Liver (tissue), 9 donors: ENCODE data around the gene NKAIN2. TPM values are rescaled to one million over a fixed set of nuclear protein-coding genes. Genes with fewer than 3 reads are reported as not detected.

Experiments
- DNase-seq: peaks from one replicate; pipeline ENCODE4 v3.0.0-alpha.2; 2017; ENCODE audit warnings: low spot score
- H3K27ac ChIP-seq, 2 donors: one replicate each; pipeline ENCODE4 v1.7.0; 2013; ENCODE audit warnings: inconsistent platforms in 2 of 2, low read length in 2 of 2, control low read depth in 1 of 2, low read depth in 1 of 2, mild to moderate bottlenecking in 1 of 2
- H3K27me3 ChIP-seq, 4 donors: one replicate each; pipeline versions ENCODE4 v1.6.1 to v1.7.0; 2013; ENCODE audit warnings: low read length in 3 of 4, inconsistent platforms in 1 of 4, mild to moderate bottlenecking in 1 of 4, moderate library complexity in 1 of 4; ENCODE audit not compliant: control insufficient read depth in 4 of 4, insufficient read depth in 4 of 4
- H3K36me3 ChIP-seq, 4 donors: one replicate each; pipeline versions ENCODE4 v1.6.1 to v1.7.0; 2013; ENCODE audit warnings: low read length in 3 of 4, mild to moderate bottlenecking in 3 of 4, low read depth in 1 of 4, moderate library complexity in 1 of 4; ENCODE audit not compliant: control insufficient read depth in 4 of 4, insufficient read depth in 3 of 4
- H3K4me1 ChIP-seq, 4 donors: one replicate each; pipeline versions ENCODE4 v1.6.1 to v1.7.0; 2013; ENCODE audit warnings: low read length in 3 of 4, mild to moderate bottlenecking in 3 of 4, moderate library complexity in 1 of 4; ENCODE audit not compliant: control insufficient read depth in 4 of 4, insufficient read depth in 4 of 4
- H3K4me3 ChIP-seq, 3 donors: one replicate each; pipeline versions ENCODE4 v1.6.1 to v1.7.0; 2013; ENCODE audit warnings: low read length in 3 of 3, control low read depth in 1 of 3, low read depth in 1 of 3, mild to moderate bottlenecking in 1 of 3
- H3K9ac ChIP-seq, 2 donors: one replicate each; pipeline ENCODE4 v1.7.0; 2013; ENCODE audit warnings: low read length in 2 of 2, mild to moderate bottlenecking in 2 of 2, moderate library complexity in 2 of 2, control low read depth in 1 of 2, low read depth in 1 of 2
- H3K9me3 ChIP-seq, 4 donors: one replicate each; pipeline versions ENCODE4 v1.6.1 to v1.7.0; 2013; ENCODE audit warnings: low read length in 3 of 4; ENCODE audit not compliant: control insufficient read depth in 4 of 4
- ATF3 ChIP-seq: IDR thresholded peaks from 2 replicates; pipeline ENCODE4 v1.6.1; 2016; ENCODE audit warnings: antibody characterized with exemption
- EGR1 ChIP-seq, 2 donors: IDR thresholded peaks; 2 replicates each; pipeline ENCODE4 v1.6.1; 2016 to 2018; ENCODE audit warnings: antibody characterized with exemption in 2 of 2, low read depth in 2 of 2
- FOXA1 ChIP-seq: IDR thresholded peaks from 2 replicates; pipeline ENCODE4 v1.6.1; 2016; ENCODE audit warnings: antibody characterized with exemption
- FOXA2 ChIP-seq: IDR thresholded peaks from 2 replicates; pipeline ENCODE4 v1.6.1; 2016; ENCODE audit warnings: antibody characterized with exemption
- GABPA ChIP-seq, 2 donors: IDR thresholded peaks in 1 of 2; conservative IDR thresholded peaks in 1 of 2; 2 replicates each; pipeline ENCODE4 v1.6.1; 2016; ENCODE audit warnings: antibody characterized with exemption in 2 of 2, mild to moderate bottlenecking in 1 of 2, moderate library complexity in 1 of 2
- HNF4A ChIP-seq, 2 donors: conservative IDR thresholded peaks; 2 replicates each; pipeline ENCODE4 v1.6.1; 2016; ENCODE audit warnings: antibody characterized with exemption in 2 of 2, mild to moderate bottlenecking in 2 of 2
- JUND ChIP-seq, 2 donors: IDR thresholded peaks; 2 replicates each; pipeline ENCODE4 v1.6.1; 2016; ENCODE audit warnings: antibody characterized with exemption in 2 of 2
- NR2F2 ChIP-seq: IDR thresholded peaks from 2 replicates; pipeline ENCODE4 v1.6.1; 2016; ENCODE audit warnings: antibody characterized with exemption
- RAD21 ChIP-seq, 2 donors: IDR thresholded peaks; 2 replicates each; pipeline ENCODE4 v1.6.1; 2016; ENCODE audit warnings: antibody characterized with exemption in 2 of 2, mild to moderate bottlenecking in 2 of 2
- REST ChIP-seq: IDR thresholded peaks from 2 replicates; pipeline ENCODE4 v1.6.1; 2016; ENCODE audit warnings: antibody characterized with exemption, mild to moderate bottlenecking
- RXRA ChIP-seq, 2 donors: IDR thresholded peaks; 2 replicates each; pipeline ENCODE4 v1.6.1; 2017 to 2018; ENCODE audit warnings: antibody characterized with exemption in 2 of 2, mild to moderate bottlenecking in 1 of 2
- SP1 ChIP-seq: IDR thresholded peaks from 2 replicates; pipeline ENCODE4 v1.6.1; 2018; ENCODE audit warnings: antibody characterized with exemption, mild to moderate bottlenecking
- TAF1 ChIP-seq: conservative IDR thresholded peaks from 2 replicates; pipeline ENCODE4 v1.6.1; 2016; ENCODE audit warnings: antibody characterized with exemption, mild to moderate bottlenecking
- YY1 ChIP-seq: IDR thresholded peaks from 2 replicates; pipeline ENCODE4 v1.6.1; 2016; ENCODE audit warnings: antibody characterized with exemption, mild to moderate bottlenecking
- WGBS: extraction: QIAGEN DNeasy Blood & Tissue Kit; methylation state at CpG from one replicate; pipeline ENCODE4 v1.1.7; 2013; 5-methylcytosine and 5-hydroxymethylcytosine counted together
- polyA plus RNA-seq, 2 donors: library from polyadenylated mRNA; stranded (reverse) in 1 of 2; unstranded in 1 of 2; fragments of 200-250 nt in 1 of 2; fragments of >200 nt in 1 of 2; fragmentation: Nextera tagmentation in 1 of 2; extraction: Ambion mirVana in 1 of 2; gene quantifications; one replicate each; pipeline versions ENCODE4 v1.2.1 to v1.2.3, GENCODE V29; 2013 to 2015
- total RNA-seq, 2 donors: library from RNA; depleted of rRNA; stranded (reverse); fragments of >200 nt; gene quantifications; one replicate each; pipeline ENCODE4 v1.2.3, GENCODE V29; 2014
- TF ChIP-seq, protein P1 (sequence below): IDR thresholded peaks from 2 replicates; pipeline ENCODE4 v1.6.1; 2016; ENCODE audit warnings: antibody characterized with exemption
- TF ChIP-seq, protein P2 (sequence below): IDR thresholded peaks from 2 replicates; pipeline ENCODE4 v1.6.1; 2016; ENCODE audit warnings: antibody characterized with exemption
- TF ChIP-seq, protein P3 (sequence below): fragments of 150-350 bp; IDR thresholded peaks from 2 replicates; pipeline ENCODE4 v1.5.1; 2017; ENCODE audit warnings: improper control_type of control experiment, low read depth, low read length; ENCODE audit not compliant: missing input control
- donor health status: healthy.
- donor health status: healthy.
- donor health status: healthy.
- donor health status: healthy.
- donor health status: healthy.

The NKAIN2 gene
- total and polyA plus RNA-seq, 4 donors, result 0.05 to 0.14 TPM; not detected in 2

DNA sequence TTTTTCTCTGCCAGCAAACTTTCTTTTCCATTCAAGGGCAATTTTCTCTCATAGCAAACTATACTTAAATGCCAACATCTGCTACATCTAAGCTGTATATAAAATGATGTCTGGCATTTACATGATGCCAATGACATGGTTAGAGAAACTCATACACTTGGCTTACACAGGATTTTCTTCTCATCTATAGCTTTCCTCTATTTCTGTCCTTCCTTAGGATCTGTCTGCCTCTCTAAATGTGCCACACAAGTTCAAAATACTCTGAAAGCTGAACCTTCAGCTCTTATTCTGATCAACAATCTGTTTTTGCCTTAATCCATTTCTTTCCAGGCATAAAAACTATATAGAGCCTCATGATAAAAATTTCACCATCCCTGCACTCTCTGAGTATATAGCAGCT, 867.7 kb downstream of the NKAIN2 start (continued):
- TF ChIP-seq, protein P1, sequence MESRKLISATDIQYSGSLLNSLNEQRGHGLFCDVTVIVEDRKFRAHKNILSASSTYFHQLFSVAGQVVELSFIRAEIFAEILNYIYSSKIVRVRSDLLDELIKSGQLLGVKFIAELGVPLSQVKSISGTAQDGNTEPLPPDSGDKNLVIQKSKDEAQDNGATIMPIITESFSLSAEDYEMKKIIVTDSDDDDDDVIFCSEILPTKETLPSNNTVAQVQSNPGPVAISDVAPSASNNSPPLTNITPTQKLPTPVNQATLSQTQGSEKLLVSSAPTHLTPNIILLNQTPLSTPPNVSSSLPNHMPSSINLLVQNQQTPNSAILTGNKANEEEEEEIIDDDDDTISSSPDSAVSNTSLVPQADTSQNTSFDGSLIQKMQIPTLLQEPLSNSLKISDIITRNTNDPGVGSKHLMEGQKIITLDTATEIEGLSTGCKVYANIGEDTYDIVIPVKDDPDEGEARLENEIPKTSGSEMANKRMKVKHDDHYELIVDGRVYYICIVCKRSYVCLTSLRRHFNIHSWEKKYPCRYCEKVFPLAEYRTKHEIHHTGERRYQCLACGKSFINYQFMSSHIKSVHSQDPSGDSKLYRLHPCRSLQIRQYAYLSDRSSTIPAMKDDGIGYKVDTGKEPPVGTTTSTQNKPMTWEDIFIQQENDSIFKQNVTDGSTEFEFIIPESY, result no peak
- TF ChIP-seq, protein P2, sequence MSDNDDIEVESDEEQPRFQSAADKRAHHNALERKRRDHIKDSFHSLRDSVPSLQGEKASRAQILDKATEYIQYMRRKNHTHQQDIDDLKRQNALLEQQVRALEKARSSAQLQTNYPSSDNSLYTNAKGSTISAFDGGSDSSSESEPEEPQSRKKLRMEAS, result no peak
- no peak for TF ChIP-seq SP1
- no peak for TF ChIP-seq YY1
- TF ChIP-seq HNF4A (conservative IDR thresholded peaks at IDR 0.05), result no peak

DNA sequence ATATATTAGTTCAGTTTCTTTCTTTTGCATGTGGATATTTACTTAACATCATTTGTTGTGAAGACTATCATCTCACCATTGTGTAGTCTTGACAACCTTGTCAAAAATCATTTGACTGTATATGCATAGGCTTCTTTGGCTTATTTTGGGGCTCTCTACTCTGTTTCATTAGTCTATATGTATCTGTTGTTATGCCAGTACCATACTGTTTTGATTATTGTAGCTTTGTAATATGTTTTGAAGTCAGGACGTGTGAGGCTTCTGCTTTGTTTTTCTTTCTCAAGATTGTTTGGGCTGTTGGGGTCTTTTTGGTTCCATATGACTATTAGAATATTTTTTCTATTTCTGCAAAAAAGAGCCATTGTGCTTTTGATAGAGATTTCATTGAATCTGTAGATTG, 870.4 kb downstream of the NKAIN2 start:
- Histone ChIP-seq H3K4me1 (no peaks in the 10 kb centered on the region), H3K9ac (no peak overlapping the region), H3K27me3 (no peaks in the 10 kb centered on the region), H3K9me3 (peaks cover 0 to 4% (median 0%) of the 10 kb centered on the region in 4 donors), H3K27ac (no peak overlapping the region), H3K4me3 (no peak overlapping the region), H3K36me3 (no peaks in the 10 kb centered on the region)
- TF ChIP-seq, protein P2, result no peak
- TF ChIP-seq ATF3 (no peak), HNF4A (conservative IDR thresholded peaks at IDR 0.05) (no peak), GABPA (IDR thresholded peaks at IDR 0.05 in 1 of 2, conservative IDR thresholded peaks at IDR 0.05 in 1 of 2) (no peak), EGR1 (IDR thresholded peaks at IDR 0.05; ENCODE audit: low read depth in 2 of 2) (no peak), SP1 (no peak), YY1 (no peak), NR2F2 (no peak), JUND (IDR thresholded peaks at IDR 0.05) (no peak), TAF1 (no peak), RXRA (IDR thresholded peaks at IDR 0.05) (no peak), RAD21 (IDR thresholded peaks at IDR 0.05) (no peak), REST (no peak), FOXA2 (no peak), FOXA1 (no peak)
- TF ChIP-seq, protein P3, sequence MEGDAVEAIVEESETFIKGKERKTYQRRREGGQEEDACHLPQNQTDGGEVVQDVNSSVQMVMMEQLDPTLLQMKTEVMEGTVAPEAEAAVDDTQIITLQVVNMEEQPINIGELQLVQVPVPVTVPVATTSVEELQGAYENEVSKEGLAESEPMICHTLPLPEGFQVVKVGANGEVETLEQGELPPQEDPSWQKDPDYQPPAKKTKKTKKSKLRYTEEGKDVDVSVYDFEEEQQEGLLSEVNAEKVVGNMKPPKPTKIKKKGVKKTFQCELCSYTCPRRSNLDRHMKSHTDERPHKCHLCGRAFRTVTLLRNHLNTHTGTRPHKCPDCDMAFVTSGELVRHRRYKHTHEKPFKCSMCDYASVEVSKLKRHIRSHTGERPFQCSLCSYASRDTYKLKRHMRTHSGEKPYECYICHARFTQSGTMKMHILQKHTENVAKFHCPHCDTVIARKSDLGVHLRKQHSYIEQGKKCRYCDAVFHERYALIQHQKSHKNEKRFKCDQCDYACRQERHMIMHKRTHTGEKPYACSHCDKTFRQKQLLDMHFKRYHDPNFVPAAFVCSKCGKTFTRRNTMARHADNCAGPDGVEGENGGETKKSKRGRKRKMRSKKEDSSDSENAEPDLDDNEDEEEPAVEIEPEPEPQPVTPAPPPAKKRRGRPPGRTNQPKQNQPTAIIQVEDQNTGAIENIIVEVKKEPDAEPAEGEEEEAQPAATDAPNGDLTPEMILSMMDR, result no peak
- TF ChIP-seq, protein P1, result no peak
- 54% methylated on average over 1 of the region's 1 CpG for WGBS
- no peak for DNase-seq
